HG03039 (cell line): ENCODE data around the gene TNFAIP8.
A peak's percentile ranks its signal among the peaks of the same experiment; 100 is the strongest.

Experiments used
- ATAC-seq: cut with Tn5 transposase; IDR thresholded peaks from one replicate; pipeline ENCODE4 v1.9.1; 2021; ENCODE audit warnings: mild to moderate bottlenecking, moderate library complexity; ENCODE audit not compliant: unreplicated experiment

Gene TNFAIP8

GRCh38 chr5:119355685-119356611 is at the start of gene TNFAIP8:
TNFAIP8 (plus strand) TSS chr5:119356019; CDS start chr5:119356091, 72 bp downstream.
- peak; percentile 50 for ATAC-seq

- no peak for ATAC-seq
Observed at GRCh38 chr5:119307170-119307569, 48.6 kb upstream of the TNFAIP8 start.

- ATAC-seq = no peak
Observed at GRCh38 chr5:119309326-119309725, 46.5 kb upstream of the TNFAIP8 start.

GRCh38 chr5:119311688-119312087 is 44.1 kb upstream of the TNFAIP8 start:
- ATAC-seq = no peak

GRCh38 chr5:119312403-119312802 is 43.4 kb upstream of the TNFAIP8 start:
- no peak for ATAC-seq

GRCh38 chr5:119313197-119313596 is 42.6 kb upstream of the TNFAIP8 start:
- no peak for ATAC-seq

- no peak for ATAC-seq
Observed at GRCh38 chr5:119313658-119314605, 41.9 kb upstream of the TNFAIP8 start.

- ATAC-seq = peak; percentile 68
Observed at GRCh38 chr5:119315516-119315949, 40.3 kb upstream of the TNFAIP8 start.

- ATAC-seq = no peak
Observed at GRCh38 chr5:119316086-119316485, 39.7 kb upstream of the TNFAIP8 start.

GRCh38 chr5:119316906-119317305 is 38.9 kb upstream of the TNFAIP8 start:
- ATAC-seq = no peak

GRCh38 chr5:119318256-119318894 is 37.4 kb upstream of the TNFAIP8 start:
- ATAC-seq = peak; percentile 36

- no peak for ATAC-seq
Observed at GRCh38 chr5:119319401-119319800, 36.4 kb upstream of the TNFAIP8 start.

GRCh38 chr5:119319890-119320289 is 35.9 kb upstream of the TNFAIP8 start:
- ATAC-seq = no peak

- no peak for ATAC-seq
Observed at GRCh38 chr5:119321569-119322311, 34.1 kb upstream of the TNFAIP8 start.

- no peak for ATAC-seq
Observed at GRCh38 chr5:119322312-119322947, 33.4 kb upstream of the TNFAIP8 start.

- peak; percentile 48 for ATAC-seq
Observed at GRCh38 chr5:119322948-119323537, 32.8 kb upstream of the TNFAIP8 start.

- no peak for ATAC-seq
Observed at GRCh38 chr5:119323601-119324000, 32.2 kb upstream of the TNFAIP8 start.

GRCh38 chr5:119324842-119325241 is 31.0 kb upstream of the TNFAIP8 start:
- no peak for ATAC-seq

GRCh38 chr5:119327018-119327417 is 28.8 kb upstream of the TNFAIP8 start:
- peak; percentile 32 for ATAC-seq
